ENCODE measurements around the gene KRTAP1-5.
"Not testable (repeated sequence)": the region's sequence is repeated elsewhere in the genome, so short reads cannot be mapped to it uniquely, and the experiment has no call there.

KRTAP1-5 gene

DNA sequence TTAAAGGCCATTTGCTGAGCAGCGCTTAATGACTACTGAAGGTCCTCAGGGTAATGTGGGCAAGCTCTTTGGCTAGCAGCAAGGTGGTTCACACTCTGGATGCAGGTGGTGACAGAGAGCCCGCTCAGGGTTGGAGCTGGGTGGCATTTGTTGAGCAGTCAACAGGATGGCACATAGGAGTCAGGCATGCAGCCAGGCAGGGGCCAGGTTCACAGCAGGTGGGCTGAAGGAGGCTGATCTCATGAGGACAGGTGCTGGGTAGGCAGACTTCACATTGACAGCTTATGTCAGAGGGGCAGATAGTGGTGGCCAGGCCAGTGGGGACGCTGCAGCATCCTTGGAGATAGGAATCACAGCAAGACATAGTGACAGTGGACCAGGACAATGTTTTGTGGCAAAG, 22.6 kb downstream of the KRTAP1-5 start:
- no peak for DNase-seq (ENCODE audit: low read depth in 2 of 2)

DNA sequence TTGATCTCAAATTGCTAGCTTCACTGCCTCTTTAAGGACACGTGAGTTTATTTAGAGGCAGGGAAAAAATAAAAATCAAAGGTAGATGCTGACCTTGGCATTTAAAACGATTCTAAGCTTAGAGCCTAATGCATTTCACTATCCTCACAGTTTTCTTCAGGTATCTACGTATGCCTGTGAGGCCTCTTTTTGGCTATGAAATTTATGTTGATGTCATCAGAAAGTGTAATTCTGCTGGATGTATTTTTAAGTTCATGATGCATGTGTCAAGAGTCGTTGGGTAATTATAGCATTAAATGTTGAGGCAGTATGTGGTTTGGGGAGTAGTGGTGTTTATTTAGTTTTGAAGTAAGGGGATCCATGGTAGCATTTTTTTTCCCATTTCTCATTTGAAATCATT, 23.1 kb downstream of the KRTAP1-5 start:
- DNase-seq (ENCODE audit: low read depth in 2 of 2): no peak

DNA sequence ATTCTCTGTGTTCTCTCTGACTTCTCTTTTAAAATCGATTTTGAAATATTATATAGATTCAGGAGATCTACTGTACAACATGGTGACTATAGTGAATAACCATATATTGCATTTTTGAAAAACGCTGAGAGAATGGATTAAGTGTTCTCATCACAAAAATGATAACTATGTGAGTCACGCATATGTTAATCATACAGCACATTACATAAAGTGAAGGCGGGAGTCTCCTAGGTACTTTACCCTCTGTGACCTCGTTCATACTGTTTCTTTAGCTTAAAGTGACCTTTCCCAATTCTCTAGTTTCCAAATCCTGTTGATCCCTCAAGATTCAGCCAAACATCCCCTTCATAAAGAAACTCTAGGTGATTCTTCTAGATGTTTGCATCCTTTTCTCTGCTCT, 24.2 kb downstream of the KRTAP1-5 start:
- DNase-seq (ENCODE audit: low read depth in 2 of 2): no peak

DNA sequence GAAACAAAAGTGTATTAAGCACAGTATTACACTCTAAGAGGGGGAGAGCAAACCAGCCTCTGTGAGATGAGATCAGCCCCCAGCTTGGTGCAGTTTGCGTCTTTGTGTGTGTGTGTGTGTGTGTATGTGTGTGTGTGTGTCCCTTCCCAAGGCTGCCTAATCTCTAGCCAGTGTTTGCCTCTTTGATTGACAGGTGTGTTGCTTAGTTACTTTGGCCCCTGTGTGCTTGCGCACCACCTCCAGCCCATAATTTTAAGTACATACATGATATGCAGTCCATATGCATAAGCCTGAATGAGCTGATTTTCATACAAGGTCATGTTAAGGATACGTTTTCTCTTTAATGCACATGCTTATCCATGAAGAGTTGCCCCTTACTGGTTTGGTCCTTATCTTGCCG, 25.2 kb downstream of the KRTAP1-5 start:
- DNase-seq (ENCODE audit: low read depth in 2 of 2): no peak

DNA sequence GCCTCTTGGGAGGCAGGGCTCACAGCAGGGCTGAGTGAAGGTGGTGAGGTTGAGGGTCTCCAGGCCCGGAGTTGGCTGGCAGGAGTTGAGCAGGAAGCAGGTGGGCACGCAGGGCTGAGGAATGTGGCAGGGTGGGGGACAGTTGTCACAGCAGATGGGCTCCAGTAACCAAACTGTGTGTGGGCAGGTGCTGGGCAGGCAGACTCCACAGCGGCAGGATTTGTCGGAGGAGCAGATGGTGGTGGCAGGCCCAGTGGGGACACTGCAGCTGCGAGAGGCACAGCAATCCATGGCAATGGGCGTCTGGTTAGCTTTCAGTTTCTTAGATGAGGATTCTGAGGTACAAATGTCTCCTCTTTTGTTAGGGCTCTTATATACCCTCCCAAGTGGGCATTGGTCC, 27.4 kb downstream of the KRTAP1-5 start, which contains the start of gene KRTAP3-2:
Gene KRTAP3-2 (minus strand): TSS at position 344 of the 400 bp plus-strand sequence. CDS start 53 bp downstream, at position 291.
- not testable (repeated sequence) for DNase-seq (ENCODE audit: low read depth in 2 of 2)

DNA sequence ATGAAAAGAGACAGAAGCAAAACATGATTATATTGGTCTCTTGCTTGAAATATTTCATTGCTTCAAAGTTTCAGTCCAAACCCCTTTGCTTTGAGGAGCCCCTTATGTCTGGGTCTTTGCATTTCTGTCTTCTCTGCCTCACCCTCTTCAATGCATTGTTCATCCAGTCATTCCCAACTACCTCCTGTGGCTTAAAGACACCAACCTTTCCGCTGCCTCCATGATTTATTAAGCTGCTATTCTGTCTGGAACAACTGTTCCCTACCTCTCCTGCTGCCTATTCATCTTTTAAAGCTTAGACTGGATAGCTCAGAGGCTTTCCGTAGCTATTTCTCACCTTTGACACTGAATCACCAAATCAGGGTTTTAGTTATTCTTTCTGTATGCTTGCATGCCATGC, 29.6 kb downstream of the KRTAP1-5 start:
- DNase-seq (ENCODE audit: low read depth in 2 of 2): no peak

DNA sequence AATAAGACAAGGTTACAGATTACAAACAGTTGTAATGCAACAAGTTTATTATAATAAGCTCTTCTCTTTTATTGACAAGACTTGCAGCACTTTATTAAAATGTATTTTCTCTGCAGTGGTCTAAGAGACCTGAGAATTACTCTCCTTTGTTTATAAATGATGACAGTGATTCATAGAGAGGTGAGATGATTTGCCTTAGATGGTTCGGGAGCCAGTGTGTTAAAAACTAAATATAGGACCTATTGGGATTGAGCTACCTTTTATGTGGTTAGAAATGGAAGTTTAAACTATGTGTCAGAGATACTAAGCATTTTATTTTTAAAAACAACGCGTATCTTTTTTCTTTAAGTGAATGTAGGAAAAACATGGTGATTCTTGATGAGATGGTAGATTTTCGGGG, 30.2 kb downstream of the KRTAP1-5 start:
- DNase-seq (ENCODE audit: low read depth in 2 of 2): no peak

DNA sequence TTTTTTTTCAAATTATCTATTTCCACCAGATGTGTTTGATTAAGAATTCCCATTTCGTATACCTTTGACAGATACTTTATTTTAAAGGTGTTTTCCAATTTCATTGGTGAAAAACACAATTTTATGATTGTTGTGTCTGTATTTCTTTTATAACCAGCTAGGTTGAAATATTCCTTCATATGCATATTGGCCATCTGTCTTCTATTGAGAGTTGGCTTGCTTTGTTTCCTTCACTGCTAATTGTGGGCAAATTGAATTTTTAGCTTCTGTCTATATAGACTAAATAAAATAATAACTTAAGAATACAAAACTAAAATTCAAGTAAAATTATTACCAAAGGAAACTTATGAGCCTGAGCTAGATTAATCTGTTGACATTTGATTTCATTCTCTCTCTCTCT, 31.9 kb downstream of the KRTAP1-5 start:
- no peak for DNase-seq (ENCODE audit: low read depth in 2 of 2)

DNA sequence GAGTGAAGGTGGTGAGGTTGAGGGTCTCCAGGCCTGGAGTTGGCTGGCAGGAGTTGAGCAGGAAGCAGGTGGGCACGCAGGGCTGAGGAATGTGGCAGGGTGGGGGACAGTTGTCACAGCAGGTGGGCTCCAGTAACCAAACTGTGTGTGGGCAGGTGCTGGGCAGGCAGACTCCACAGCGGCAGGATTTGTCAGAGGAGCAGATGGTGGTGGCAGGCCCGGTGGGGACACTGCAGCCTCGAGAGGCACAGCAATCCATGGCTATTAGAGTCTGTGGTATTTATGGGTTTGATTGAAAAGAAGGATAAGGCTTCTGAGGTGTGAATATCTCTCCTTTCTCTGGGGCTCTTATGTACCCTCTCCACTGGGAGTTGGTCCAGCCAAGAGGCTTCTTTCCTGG, 33.2 kb downstream of the KRTAP1-5 start, which contains the start of gene KRTAP3-3:
Gene KRTAP3-3 (minus strand): TSS at position 326 of the 400 bp plus-strand sequence. CDS start 67 bp downstream, at position 259.
- DNase-seq (ENCODE audit: low read depth in 2 of 2): no peak

DNA sequence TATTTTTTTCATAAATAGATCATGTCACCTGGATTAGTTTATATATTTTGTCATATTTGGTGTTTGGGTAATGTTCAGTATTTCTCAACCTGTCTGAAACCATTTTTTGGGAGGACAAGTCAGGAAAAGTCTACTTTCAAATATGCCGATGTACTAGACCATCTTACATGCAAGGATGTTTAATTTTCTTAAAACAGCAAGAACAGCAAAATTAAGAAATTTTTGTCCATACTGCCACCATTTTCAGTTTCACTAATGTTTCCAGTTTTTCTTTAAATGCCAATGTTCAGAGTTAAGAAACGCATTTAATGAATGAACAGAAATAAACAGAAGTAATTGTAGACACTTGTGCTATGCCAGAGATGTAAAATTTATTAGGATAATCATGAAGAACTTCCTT, 33.9 kb downstream of the KRTAP1-5 start:
- no peak for DNase-seq (ENCODE audit: low read depth in 2 of 2)

DNA sequence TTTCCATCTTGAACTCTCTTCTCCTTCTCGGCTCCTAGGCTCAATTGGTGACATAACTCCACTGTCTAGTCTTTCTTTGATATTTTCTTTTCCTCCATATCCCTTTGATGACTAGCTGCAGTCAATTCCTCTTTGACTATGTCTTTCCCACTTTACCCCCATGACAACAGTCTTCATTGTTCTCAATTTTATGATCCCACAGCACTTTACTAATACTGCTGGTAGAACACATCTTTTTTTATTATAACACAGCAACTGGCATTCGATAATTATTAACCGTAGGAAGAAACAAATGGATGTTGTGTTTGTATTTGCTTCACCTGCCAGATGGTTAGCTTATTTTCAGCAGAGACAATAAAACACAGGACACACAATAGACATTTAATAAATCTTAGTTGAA, 34.3 kb downstream of the KRTAP1-5 start:
- no peak for DNase-seq (ENCODE audit: low read depth in 2 of 2)

DNA sequence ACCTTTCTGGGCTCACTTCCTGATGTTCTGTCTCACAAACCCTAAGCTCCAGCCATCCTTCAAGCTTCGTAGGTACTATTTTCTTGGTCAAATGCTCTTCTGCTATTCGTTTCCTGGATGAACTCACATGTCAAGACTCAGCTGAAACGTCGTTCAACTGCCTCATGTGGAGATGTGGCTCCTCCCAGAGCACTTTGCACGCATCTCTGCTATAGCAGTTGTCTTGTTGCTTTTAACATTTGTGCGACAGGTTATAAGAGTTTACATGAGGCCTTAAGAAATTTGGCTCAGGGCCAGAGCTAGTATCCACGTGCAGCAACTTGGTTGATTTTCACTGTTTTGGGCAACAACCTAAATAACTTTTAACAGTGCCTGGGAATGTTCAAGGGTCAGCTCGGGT, 40.1 kb downstream of the KRTAP1-5 start:
- DNase-seq (ENCODE audit: low read depth in 2 of 2): no peak

DNA sequence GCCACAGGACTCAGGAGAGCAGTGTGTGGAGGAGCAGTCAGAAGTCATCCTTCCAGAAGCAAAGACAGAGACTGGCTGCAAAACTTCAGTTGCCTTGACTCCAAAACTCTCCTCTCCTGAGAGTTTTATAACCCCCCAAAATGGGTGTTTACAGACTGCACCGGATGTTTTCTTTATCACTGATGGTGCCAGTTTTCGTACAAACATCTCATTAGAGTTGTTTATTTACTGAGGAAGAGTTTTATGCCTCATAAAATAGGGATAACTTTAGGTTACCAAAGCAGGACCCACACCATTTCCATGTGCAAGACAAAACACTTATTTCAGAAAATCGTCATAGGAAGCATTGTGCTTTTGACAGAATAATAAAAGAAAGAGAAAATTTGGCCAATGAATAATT, 42.8 kb downstream of the KRTAP1-5 start, which contains the start of gene KRT40:
Gene KRT40 (minus strand): TSS at position 101 of the 400 bp plus-strand sequence. CDS start 53 bp downstream, at position 48.
- DNase-seq (ENCODE audit: low read depth in 2 of 2): no peak

DNA sequence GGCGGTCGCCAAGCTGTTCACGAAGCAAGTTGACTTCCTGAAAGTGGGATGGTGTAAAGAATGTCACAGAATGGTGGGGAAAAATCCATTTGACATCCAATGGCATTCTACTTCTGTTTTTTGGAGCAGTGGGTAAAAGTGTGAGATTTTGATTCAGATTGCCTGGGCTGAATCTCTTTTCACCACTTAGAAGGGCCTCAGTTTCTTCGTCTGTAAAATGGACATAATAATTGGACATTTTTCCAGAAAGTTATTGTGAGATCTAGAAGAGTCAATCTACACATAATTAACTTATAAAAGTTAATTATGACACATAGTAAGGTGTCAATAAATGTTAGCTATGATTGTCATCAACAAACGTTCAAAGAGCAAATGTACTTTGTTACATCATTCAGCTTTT, 45.9 kb downstream of the KRTAP1-5 start:
- no peak for DNase-seq (ENCODE audit: low read depth in 2 of 2)

DNA sequence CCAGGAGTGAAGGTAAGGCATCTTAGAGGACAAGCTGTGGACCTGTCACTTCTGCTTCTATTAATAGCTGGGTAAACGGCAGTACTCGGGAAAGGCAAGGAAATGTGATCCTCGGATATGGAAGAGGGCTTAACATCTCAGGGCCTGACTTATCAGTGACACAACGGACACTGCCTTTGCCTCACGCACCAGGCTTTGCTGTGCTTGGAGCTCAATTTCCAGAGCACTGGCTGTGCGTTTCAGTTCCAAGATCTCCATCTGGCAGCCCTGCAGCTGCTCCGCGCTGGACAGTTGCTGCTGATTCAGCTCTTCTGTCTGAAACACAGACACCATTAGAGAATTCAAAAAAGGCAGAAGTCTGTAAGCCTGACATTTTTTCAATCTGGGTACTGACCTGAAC, 46.4 kb downstream of the KRTAP1-5 start:
- no peak for DNase-seq (ENCODE audit: low read depth in 2 of 2)

DNA sequence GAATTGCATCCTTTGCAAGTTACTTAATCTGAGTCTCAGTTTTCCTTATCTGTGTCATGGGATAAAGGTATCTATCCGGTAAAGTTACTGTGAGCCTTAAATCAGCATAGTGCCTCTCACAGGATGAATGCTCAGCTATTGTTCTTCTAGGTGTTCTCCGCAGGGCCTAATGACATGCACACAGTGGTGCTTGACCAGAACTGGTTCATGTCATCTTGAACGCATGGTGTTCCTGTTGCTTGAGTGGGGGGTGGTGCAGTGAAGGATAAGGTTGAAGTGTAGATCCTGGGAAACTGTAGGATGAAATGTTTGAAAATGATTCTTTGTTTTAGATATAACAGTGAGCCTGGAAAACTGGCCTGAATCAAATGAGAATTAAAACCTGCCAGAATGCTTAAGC, 46.9 kb downstream of the KRTAP1-5 start:
- no peak for DNase-seq (ENCODE audit: low read depth in 2 of 2)

DNA sequence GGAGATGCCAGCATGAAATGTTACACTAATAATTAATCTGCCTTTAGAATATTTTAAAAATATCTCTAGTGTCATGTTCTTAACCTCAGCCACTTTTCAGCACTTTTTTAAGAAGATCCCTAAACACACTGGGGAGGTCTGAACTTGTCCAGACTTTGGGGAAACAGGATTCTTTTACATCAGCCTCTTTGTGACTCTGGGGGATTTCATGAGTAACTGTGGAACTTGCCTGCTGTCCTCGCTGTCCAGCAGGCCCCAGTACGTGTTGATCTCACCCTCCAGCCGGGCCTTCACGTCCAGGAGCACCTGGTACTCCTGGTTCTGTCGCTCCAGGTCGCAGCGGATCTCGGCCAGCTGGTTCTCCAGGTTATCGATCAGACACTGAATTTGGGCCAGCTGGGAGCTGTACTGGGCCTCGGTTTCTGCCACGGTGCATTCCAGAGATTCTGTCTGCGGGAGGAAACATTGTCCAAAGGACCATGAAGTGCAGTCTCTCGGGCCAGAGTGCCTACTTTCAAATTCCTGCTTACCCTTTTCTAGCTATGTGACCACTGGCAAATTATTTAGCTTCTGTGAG, 48.3 kb downstream of the KRTAP1-5 start:
- no peak for DNase-seq (ENCODE audit: low read depth in 2 of 2)
